Measurements from ENCODE around the gene KEAP1. TPM values are rescaled to one million over a fixed set of nuclear protein-coding genes. Genes with fewer than 3 reads are reported as not detected.
"Not testable (repeated sequence)": the region's sequence is repeated elsewhere in the genome, so short reads cannot be mapped to it uniquely, and the experiment has no call there.

KEAP1 gene
- total RNA-seq, 1 donor from 2014 or later = 67.5 TPM

GRCh38 chr19:10543420-10544241 is 40.5 kb upstream of the KEAP1 start, which contains the start of gene ATG4D:
Gene ATG4D (plus strand): TSS chr19:10543904. CDS start chr19:10544091, 187 bp downstream.
- Histone ChIP-seq H3K4me1 (peaks cover 19% of the 10 kb centered on the region), H3K27me3 (ENCODE audit: low read depth) (no peaks in the 10 kb centered on the region), H3K4me3 (peak within 1 kb of the TSS; percentile 88), H3K36me3 (peaks cover 31% of the 10 kb centered on the region), H3K27ac (peak within 1 kb of the TSS; percentile 91), H3K9me3 (no peaks in the 10 kb centered on the region)
- peak; percentile 93 to 95 for ATAC-seq
- intact Hi-C loops (cut with DNase I) = no loop called here
- DNase-seq = peak; percentile 92
- no peak for TF ChIP-seq CTCF (IDR thresholded peaks at IDR 0.05)

DNA sequence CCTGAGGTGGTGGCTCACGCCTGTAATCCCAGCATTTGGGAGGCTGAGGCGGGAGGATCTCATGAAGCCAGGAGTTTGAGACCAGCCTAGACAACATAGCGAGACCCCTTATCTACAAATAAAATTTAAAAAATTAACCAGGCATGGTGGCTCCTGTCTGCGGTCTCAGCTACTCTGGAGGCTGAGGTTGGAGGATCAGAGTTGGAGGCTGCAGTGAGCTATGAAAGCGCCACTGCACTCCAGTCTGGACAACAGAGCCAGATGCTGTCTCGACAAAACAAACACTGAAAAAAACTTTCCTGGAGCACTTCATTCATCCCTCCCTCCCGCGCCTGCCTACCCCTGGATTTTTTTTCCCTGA is 39.9 kb upstream of the KEAP1 start:
- DNase-seq = no peak
- Histone ChIP-seq H3K4me1 (peaks cover 19% of the 10 kb centered on the region), H3K27ac (peak overlapping the region; percentile 91), H3K36me3 (peaks cover 25% of the 10 kb centered on the region), H3K27me3 (ENCODE audit: low read depth) (no peaks in the 10 kb centered on the region), H3K9me3 (no peaks in the 10 kb centered on the region), H3K4me3 (peak overlapping the region; percentile 88)
- ATAC-seq = no peak
- no peak for TF ChIP-seq CTCF (IDR thresholded peaks at IDR 0.05)
- intact Hi-C loops (cut with DNase I) = no loop called here

- ATAC-seq; H3K4me3 ChIP-seq; H3K36me3 ChIP-seq; intact Hi-C loops (cut with DNase I); H3K9me3 ChIP-seq; H3K27ac ChIP-seq; H3K4me1 ChIP-seq; H3K27me3 ChIP-seq (ENCODE audit: low read depth); DNase-seq: not testable (repeated sequence)
Observed at GRCh38 chr19:10539016-10539415, 35.9 kb upstream of the KEAP1 start.

DNA sequence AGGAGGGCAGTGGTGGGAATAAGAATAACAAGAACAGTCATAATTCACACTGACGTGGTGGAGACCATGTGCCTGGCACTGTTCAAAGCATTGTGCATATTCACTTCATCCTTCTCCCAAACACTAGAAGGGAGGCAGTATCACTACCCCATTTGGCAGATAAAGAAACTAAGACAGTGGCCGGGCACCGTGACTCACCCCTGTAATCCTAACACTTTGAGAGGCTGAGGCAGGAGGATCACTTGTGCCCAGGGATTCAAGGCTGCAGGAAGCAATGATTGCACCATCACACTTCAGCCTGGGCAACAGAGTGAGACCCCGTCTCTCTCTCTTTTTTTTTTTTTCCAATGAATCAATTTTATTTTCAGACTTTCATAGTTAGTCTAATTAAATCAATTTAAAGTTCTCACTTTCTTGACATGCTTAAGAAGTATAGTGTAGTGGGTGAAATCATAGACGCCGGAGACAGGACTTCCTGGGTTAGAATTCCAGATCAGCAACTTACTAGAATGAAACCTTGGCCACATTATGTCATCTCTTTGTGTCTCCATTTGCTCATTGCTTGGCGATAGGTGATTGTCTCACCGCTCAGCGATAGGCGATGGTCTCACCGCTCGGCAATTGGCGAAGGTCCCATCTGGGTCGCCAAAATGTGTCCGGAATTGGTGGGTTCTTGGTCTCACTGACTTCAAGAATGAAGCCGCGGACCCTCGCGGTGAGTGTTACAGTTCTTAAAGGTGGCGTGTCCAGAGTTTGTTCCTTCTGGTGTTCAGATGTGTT is 35.2 kb upstream of the KEAP1 start:
- Histone ChIP-seq H3K9me3 (no peaks in the 10 kb centered on the region), H3K27me3 (ENCODE audit: low read depth) (peaks cover 4% of the 10 kb centered on the region), H3K27ac (no peak overlapping the region), H3K36me3 (no peaks in the 10 kb centered on the region), H3K4me3 (no peak overlapping the region), H3K4me1 (peaks cover 4% of the 10 kb centered on the region)
- TF ChIP-seq CTCF (IDR thresholded peaks at IDR 0.05) = no peak
- no peak for ATAC-seq
- intact Hi-C loops (cut with DNase I) = no loop called here
- no peak for DNase-seq

GRCh38 chr19:10537668-10538067 is 34.5 kb upstream of the KEAP1 start:
- TF ChIP-seq CTCF (IDR thresholded peaks at IDR 0.05) = no peak
- H3K36me3 ChIP-seq = no peaks in the 10 kb centered on the region
- H3K4me1 ChIP-seq = no peaks in the 10 kb centered on the region
- no peak overlapping the region for H3K27ac ChIP-seq
- DNase-seq (no peak), ATAC-seq (no peak)
- intact Hi-C loops (cut with DNase I) = no loop called here
- H3K4me3 ChIP-seq = no peak overlapping the region
- H3K9me3 ChIP-seq = no peaks in the 10 kb centered on the region
- peaks cover 4% of the 10 kb centered on the region for H3K27me3 ChIP-seq (ENCODE audit: low read depth)

DNA sequence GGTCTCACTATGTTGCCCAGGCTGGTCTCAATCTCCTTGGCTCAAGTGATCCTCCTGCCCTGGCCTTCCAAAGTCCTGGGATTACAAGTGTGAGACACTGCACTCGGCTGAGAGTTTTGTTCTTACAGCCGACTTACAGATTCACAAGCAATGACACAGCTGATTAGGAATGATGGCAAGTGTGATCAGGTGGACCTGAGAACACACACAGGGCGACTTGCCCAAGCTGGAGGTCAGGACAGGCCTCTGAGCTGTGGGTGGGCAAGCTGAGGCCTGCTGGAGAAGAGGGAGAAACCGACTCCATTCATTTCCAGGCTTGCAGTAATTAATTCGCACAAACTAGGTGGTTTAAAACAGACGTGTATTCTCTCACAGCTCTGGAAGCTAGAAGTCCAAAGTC is 32.5 kb upstream of the KEAP1 start:
- H3K36me3 ChIP-seq = no peaks in the 10 kb centered on the region
- no peaks in the 10 kb centered on the region for H3K4me1 ChIP-seq
- DNase-seq (no peak), ATAC-seq (no peak)
- no peaks in the 10 kb centered on the region for H3K9me3 ChIP-seq
- intact Hi-C loops (cut with DNase I) = no loop called here
- no peak overlapping the region for H3K27ac ChIP-seq
- no peak for TF ChIP-seq CTCF (IDR thresholded peaks at IDR 0.05)
- H3K27me3 ChIP-seq (ENCODE audit: low read depth) = peaks cover 4% of the 10 kb centered on the region
- no peak overlapping the region for H3K4me3 ChIP-seq
